Measurements from ENCODE around the gene SND1.

DNA sequence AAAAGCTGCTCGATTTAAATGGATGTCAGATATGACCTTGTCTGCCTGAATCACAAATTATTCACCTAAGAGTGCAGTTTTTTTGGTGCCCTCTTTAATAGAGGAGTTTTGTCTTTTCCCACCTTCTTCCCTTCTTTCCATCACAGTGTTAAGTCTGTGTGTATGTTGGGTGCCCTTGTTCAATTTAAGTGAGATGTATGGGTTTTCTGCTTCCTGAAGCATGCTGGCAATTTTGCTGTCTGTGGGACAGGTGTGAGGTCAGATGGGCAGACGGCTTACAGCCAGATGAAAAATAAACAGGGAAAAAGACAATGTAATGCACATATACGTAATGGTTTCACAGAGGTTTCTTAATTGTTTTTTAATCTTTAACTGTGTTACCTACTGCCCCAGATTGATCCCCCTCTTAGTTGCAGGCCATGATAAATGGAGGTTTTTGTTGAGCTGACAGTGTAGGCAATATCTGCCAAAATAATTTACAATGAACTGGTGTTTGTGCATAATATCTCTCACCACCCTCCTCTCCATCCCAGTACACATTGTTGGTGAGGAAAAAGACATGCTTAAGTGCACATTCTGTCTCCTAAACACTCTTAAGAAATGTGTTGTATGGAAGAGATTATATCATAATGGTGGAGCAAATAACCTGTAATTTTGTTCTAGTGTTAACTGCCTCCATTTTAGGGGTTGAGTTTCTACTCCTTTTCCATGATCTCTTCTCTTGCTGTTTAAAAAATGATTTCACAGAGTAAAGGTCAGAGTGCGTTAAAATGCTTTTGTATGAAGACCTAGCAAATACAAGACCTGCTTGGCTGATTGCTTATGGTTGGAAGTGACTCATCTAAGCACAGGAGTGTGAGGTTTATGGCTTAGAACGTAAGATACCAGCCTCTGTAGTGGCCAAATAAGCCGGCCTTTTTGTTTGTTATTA lies 255.4 kb downstream of the SND1 start:
- TF ChIP-seq, protein P1, sequence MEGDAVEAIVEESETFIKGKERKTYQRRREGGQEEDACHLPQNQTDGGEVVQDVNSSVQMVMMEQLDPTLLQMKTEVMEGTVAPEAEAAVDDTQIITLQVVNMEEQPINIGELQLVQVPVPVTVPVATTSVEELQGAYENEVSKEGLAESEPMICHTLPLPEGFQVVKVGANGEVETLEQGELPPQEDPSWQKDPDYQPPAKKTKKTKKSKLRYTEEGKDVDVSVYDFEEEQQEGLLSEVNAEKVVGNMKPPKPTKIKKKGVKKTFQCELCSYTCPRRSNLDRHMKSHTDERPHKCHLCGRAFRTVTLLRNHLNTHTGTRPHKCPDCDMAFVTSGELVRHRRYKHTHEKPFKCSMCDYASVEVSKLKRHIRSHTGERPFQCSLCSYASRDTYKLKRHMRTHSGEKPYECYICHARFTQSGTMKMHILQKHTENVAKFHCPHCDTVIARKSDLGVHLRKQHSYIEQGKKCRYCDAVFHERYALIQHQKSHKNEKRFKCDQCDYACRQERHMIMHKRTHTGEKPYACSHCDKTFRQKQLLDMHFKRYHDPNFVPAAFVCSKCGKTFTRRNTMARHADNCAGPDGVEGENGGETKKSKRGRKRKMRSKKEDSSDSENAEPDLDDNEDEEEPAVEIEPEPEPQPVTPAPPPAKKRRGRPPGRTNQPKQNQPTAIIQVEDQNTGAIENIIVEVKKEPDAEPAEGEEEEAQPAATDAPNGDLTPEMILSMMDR (IDR thresholded peaks at IDR 0.05), result no peak
- TF ChIP-seq POLR2A (IDR thresholded peaks at IDR 0.05), result no peak

All from esophagus squamous epithelium (tissue), 4 donors.